ENCODE data around the gene CZIB.

DNA sequence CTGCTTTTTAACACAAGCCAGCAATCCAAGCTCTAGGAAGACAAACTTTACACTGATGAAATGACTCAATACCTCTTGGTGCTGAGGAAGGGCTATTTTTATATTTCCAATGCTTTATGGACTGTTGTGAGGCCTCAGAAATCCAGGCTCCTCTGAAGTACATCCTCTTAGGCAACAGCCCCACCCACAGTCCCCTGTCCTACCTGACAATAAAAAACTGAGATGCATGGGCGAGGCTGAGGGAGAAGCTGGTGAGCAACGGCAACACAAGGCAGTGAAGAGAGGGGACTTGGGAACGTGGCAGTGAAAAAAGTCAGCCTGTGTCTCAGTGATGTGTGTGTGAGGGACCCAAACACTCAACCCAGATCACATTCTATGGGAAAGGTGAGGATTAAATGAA, 33.9 kb downstream of the CZIB start:
- no peak for TF ChIP-seq ELF4 (IDR thresholded peaks at IDR 0.05)
- no peak for TF ChIP-seq SP1 (IDR thresholded peaks at IDR 0.05)
- TF ChIP-seq TARDBP (IDR thresholded peaks at IDR 0.05): no peak
- TF ChIP-seq FOXM1 (IDR thresholded peaks at IDR 0.05; ENCODE audit: borderline replicate concordance): no peak
- TF ChIP-seq BHLHE40 (IDR thresholded peaks at IDR 0.05; ENCODE audit: borderline replicate concordance): no peak
- no peak for TF ChIP-seq SUZ12 (IDR thresholded peaks at IDR 0.05)
- TF ChIP-seq FOXA1 (IDR thresholded peaks at IDR 0.05): no peak
- no peak for TF ChIP-seq PKNOX1 (IDR thresholded peaks at IDR 0.05)
- no peak for TF ChIP-seq ARNT (IDR thresholded peaks at IDR 0.05)
- no peak for TF ChIP-seq LEF1 (IDR thresholded peaks at IDR 0.05; ENCODE audit: borderline replicate concordance)
- TF ChIP-seq ZNF384 (IDR thresholded peaks at IDR 0.05): no peak

Data from HEK293T (cell line).